Mesothelial cell of epicardium (in vitro differentiated cells): Measurements from ENCODE around the gene MAP3K5. TPM values are rescaled to one million over a fixed set of nuclear protein-coding genes. Genes with fewer than 3 reads are reported as not detected.

Experiments
- DNase-seq, 2 experiments: peaks; one replicate each; pipeline ENCODE4 v3.0.0; 2021; ENCODE audit warnings: low spot score in 2 of 2; ENCODE audit not compliant: unreplicated experiment in 2 of 2
- H3K27ac Mint-ChIP-seq: 2 replicates; pipeline ENCODE4 v1.8.0; 2021; ENCODE audit warnings: mixed read lengths
- H3K27me3 Mint-ChIP-seq: 2 replicates; pipeline ENCODE4 v1.8.0; 2021; ENCODE audit warnings: low read depth, mixed read lengths
- H3K36me3 Mint-ChIP-seq: 2 replicates; pipeline ENCODE4 v1.8.0; 2021; ENCODE audit warnings: mixed read lengths
- H3K4me1 Mint-ChIP-seq: 2 replicates; pipeline ENCODE4 v1.8.0; 2021; ENCODE audit warnings: mixed read lengths
- H3K4me3 Mint-ChIP-seq: 2 replicates; pipeline ENCODE4 v1.8.0; 2021; ENCODE audit warnings: mild to moderate bottlenecking, moderate library complexity, mixed read lengths
- H3K9me3 Mint-ChIP-seq: 2 replicates; pipeline ENCODE4 v1.8.0; 2021; ENCODE audit warnings: mixed read lengths
- total RNA-seq: library from RNA; stranded (reverse); gene quantifications from 3 replicates; pipeline ENCODE4 v1.2.1, GENCODE V29; 2021
- TF ChIP-seq, protein P1 (sequence below): fragments of 200-600 bp; sonication (generic); IDR thresholded peaks from one replicate; pipeline ENCODE4 v1.5.0; 2021; ENCODE audit warnings: antibody characterized with exemption; ENCODE audit not compliant: unreplicated experiment

MAP3K5 gene
- total RNA-seq, 1 donor from 2014 or later, result 8.9 TPM

DNA sequence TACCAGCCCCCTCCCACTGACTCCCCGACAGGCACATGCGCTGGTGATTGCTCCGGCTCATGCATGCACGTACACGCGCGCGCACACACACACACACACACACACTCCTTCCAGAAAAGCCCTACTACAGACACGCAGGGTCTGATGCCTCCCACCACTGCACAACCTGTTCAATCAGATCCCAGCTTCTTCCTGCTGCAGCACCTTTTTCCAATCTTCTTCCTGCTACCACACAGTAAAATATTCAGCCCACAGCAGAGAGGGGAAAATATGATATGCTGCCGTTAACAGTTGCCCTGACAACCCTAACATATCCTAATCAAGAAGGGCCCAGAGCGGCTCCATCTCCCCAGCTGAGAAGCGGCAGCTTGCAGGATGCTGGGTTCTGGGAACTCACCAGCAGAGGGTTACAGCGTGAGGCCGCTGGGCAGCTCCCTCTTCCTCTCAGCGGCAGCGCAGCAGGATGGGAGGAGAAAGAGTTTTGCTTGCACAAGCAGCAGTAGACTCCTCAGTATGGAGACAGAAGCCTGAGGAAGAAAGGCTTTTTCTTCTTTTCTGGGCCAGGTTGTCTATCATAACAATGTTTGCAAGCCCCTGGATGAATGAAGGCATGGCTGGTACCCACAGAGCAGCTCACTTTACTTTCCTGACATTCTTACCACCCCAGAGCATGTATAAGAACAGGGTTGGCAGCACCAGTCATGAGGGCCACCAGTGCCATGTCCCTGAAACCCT, 265.9 kb downstream of the MAP3K5 start:
- Mint-ChIP-seq H3K27me3 (no peaks in the 10 kb centered on the region), H3K36me3 (no peaks in the 10 kb centered on the region), H3K27ac (no peak overlapping the region), H3K4me3 (peak overlapping the region; percentile 19), H3K9me3 (no peaks in the 10 kb centered on the region), H3K4me1 (peaks cover 29% of the 10 kb centered on the region)
- DNase-seq, result peak; percentile 27 to 56
- TF ChIP-seq, protein P1, sequence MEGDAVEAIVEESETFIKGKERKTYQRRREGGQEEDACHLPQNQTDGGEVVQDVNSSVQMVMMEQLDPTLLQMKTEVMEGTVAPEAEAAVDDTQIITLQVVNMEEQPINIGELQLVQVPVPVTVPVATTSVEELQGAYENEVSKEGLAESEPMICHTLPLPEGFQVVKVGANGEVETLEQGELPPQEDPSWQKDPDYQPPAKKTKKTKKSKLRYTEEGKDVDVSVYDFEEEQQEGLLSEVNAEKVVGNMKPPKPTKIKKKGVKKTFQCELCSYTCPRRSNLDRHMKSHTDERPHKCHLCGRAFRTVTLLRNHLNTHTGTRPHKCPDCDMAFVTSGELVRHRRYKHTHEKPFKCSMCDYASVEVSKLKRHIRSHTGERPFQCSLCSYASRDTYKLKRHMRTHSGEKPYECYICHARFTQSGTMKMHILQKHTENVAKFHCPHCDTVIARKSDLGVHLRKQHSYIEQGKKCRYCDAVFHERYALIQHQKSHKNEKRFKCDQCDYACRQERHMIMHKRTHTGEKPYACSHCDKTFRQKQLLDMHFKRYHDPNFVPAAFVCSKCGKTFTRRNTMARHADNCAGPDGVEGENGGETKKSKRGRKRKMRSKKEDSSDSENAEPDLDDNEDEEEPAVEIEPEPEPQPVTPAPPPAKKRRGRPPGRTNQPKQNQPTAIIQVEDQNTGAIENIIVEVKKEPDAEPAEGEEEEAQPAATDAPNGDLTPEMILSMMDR, result no peak

DNA sequence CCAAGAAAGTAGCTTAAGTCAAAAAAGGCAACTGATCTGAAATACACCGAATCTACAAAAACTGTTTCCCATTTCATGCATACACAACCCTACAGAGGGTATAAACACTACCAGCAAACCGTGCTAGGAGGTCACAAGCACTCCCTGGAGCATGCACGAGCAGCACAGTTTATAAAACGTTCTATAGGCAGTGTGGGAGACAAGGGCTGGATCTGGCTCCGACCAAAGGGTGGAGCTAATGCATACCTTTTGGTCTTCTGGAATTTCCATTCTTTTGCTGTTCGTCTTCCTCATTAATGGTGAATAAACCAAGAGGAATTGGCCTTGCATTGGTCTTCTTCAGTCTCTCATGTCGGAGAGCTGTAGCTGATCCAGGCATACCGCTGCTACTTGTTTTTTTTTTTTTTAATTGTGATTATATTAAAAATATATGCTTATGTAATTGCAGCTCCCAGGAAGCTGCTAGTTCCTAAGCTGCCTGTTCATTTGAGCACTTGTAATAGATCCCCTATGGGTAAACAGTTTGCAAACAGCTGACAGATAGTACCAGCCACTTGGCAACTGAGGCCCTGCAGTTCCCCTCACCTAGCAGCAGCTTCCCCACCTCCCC, 266.6 kb downstream of the MAP3K5 start:
- H3K36me3 Mint-ChIP-seq, result no peaks in the 10 kb centered on the region
- no peak for DNase-seq
- peaks cover 29% of the 10 kb centered on the region for H3K4me1 Mint-ChIP-seq
- peak overlapping the region; percentile 18 for H3K27ac Mint-ChIP-seq
- H3K27me3 Mint-ChIP-seq, result no peaks in the 10 kb centered on the region
- no peak overlapping the region for H3K4me3 Mint-ChIP-seq
- TF ChIP-seq, protein P1, result no peak
- H3K9me3 Mint-ChIP-seq, result no peaks in the 10 kb centered on the region

DNA sequence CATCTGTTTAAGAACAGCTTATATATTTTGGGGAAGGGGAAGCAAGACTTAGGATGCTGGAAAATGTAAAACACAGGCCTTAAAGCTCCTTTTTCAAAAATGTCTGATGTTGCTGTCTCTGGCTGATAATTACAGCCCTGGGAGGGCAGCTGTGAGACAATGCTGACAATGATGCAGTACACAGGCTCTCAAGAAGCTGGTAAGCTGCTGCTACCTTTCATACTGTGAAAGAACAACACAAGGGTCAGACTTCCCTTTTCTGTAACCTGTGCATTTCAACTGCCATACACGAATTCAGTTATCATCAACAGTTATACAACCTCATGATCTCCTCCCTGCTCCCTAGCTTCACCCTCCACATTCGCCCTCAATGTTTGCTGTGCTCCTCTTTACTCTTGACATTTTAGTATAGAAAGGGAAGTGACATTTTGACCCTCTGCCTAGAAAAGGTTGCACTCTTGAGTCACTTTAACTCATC, 267.3 kb downstream of the MAP3K5 start:
- TF ChIP-seq, protein P1, result no peak
- Mint-ChIP-seq H3K4me3 (no peak overlapping the region), H3K4me1 (peaks cover 29% of the 10 kb centered on the region), H3K36me3 (no peaks in the 10 kb centered on the region), H3K9me3 (no peaks in the 10 kb centered on the region), H3K27me3 (no peaks in the 10 kb centered on the region), H3K27ac (no peak overlapping the region)
- no peak for DNase-seq

DNA sequence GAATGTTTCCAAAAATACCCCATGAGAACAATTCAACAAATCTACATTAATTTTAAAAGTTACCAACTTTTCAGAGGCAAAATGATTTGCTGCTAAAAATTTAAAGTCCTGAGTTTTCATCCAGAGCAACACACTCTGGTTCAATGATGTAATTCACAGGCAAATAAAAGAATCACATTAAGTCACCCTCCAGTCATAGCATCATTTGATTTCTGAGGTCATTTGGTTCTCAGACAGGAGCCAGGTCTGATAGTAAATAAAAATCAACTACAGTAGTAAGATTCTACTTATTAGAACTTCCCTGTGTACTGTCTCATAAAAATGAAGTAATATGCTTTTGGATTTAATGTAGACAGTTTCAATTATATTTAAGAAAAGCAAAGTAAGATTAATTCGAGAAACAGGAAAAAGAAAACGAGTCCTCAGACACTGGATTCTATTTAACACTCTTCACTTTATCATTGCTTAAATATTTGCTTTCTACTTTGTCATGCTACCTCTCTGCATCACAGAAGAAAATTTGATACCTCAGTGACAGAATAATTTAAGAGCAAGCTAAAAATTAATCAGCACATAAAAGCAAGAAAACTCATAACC, 267.8 kb downstream of the MAP3K5 start:
- H3K4me1 Mint-ChIP-seq, result peaks cover 29% of the 10 kb centered on the region
- H3K27me3 Mint-ChIP-seq, result no peaks in the 10 kb centered on the region
- H3K27ac Mint-ChIP-seq, result no peak overlapping the region

DNA sequence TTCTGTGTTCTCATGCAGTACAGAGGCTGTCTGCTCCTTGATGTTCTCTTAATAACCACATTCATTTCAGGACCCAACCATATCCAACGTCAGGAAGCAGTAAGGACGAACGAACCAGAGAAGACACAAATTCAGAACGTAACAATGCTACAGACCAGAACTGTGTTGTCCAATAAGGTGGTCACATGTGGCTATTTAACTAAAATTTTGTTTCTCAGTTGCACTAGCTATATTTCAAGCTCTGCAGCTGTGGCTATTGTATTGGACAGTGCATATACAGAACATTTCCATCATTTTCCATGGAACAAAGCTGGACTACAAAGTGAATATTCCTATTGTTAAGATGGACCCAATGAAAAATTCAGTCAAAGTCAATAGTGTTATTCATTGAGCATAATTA, 269.1 kb downstream of the MAP3K5 start:
- no peaks in the 10 kb centered on the region for H3K9me3 Mint-ChIP-seq
- no peak overlapping the region for H3K27ac Mint-ChIP-seq
- H3K4me3 Mint-ChIP-seq, result no peak overlapping the region
- H3K27me3 Mint-ChIP-seq, result no peaks in the 10 kb centered on the region
- TF ChIP-seq, protein P1, result no peak
- no peak for DNase-seq
- H3K36me3 Mint-ChIP-seq, result no peaks in the 10 kb centered on the region
- H3K4me1 Mint-ChIP-seq, result peaks cover 29% of the 10 kb centered on the region

More for the DNA sequence above, 267.8 kb downstream of the MAP3K5 start:
- Mint-ChIP-seq H3K36me3 (no peaks in the 10 kb centered on the region), H3K9me3 (no peaks in the 10 kb centered on the region), H3K4me3 (no peak overlapping the region)
- TF ChIP-seq, protein P1, result no peak
- no peak for DNase-seq
